ENCODE data around the gene MAGI3.
"Not testable (repeated sequence)": the region's sequence is repeated elsewhere in the genome, so short reads cannot be mapped to it uniquely, and the experiment has no call there.

Gene MAGI3

DNA sequence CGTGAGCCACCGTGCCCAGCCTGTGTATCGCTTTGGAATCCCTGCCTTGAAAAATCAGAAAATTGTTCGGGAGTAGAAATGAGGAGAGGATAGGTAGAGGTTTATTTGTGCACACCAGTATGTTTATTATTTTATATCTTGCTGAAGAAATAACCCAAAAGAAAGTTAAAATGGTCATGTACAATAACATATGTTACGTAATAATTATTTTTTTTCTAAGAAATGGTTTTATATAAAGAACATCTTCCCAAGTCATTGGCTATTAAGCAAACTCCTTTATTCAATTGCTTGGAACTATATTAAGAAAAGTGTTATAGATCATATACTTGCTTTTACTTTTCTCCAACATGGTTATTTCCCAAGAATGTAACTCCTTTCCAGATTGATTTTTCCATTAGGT lies 197.2 kb downstream of the MAGI3 start:
- no peak for DNase-seq

DNA sequence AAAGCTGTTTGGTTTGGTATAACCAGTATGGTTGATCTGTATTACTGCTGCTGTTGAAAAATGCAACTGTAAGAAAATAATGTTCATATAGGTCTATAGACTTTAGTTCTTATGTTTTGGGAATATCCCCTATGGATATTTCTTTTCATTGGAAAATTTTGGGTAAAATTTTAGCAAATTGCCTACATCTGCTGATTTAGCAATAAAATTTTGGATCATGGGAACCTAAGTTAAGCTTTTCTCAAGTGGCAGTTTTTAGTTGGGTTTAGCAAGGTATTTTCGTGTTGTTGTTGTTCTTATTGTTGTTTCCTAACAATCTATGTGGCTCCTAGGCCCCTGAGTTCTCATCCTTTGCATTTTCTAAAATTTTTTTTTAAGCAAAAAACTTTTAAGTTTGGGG lies 201.9 kb downstream of the MAGI3 start:
- DNase-seq = no peak

DNA sequence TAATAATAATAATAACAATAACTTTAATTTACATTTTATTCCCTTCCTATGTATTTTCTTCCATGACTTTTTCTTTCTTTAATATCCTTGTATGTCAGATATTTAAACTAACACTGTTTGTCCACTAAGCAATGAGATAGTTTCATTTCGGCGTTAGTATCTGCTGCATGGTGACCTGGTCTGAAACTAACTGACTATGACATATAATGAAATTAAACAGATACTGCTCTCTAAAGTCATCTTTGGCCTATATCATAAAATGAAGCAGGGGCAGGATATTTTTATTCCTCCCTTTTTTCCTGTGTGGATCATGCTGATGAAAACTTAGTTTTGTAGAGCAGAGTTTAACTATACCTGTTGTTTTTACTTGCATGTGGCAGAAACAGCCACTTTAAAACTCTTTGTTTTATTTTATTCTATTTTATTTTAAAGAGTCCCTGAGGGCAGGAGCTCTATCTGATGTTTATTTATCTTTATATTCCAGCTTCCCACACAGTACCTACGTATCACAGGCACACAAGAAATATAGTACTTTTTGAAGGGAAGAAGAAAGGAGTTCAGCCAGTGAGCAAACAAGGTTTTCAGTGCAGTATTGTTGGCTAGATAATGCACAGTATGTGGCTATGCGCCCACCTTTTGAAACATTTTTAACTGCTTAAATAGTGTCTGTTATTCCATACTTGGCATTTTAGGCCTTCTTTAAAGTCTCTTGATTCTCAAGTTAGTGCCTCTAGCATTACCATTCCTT lies 203.4 kb downstream of the MAGI3 start:
- no peak for DNase-seq

DNA sequence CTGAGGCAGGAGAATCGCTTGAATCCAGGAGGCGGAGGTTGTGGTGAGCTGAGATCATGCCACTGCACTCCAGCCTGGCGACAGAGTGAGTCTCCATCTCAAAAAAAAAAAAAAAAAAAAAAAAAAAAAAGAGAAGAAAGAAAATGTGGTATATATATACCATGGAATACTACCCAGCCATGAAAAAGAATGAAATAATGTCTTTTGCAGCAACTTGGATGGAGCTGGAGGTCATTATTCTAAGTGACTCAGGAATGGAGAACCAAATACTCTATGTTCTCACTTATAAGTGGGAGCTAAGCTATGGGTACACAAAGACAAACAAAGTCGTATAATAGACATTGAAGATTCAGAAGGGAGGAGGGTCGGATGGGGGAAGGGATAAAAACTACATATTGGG lies 214.2 kb downstream of the MAGI3 start:
- DNase-seq = not testable (repeated sequence)

DNA sequence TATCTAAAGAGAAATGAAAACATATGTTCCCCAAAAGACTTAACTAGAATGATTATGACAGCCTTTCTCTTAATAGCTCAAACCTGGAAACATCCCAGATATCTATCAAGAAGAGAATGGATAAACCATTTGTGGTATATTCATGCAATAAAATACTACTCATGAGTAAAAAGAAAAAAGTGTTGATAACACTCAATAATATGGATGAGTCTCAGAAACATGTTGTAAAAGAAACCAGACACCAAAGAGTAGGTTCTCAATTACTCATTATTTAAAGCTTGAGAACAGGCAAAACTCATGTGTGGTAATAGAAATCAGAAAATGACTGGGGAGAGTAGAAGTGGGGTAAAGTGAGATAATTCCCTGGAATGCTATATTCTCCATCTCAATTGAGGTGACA lies 214.8 kb downstream of the MAGI3 start:
- DNase-seq = no peak

DNA sequence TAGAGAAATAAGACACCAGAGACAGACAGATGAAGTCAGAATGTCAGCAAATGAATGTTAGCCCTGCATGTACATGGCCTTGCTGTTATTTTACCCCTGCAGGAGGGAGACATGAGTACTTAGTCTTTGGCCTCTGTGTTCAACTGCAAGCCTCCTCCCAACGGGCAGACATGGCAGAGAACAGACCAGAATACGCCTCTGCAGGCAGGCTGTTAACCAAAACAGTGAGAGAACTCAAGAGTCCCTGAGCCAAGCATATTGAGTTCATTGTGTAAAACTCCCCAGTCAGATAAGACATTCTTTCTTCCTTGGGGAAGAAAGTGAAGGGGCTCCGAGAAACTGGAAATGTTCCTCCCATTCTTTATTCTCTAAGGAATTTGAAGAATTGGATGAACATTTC lies 218.1 kb downstream of the MAGI3 start:
- DNase-seq = no peak

DNA sequence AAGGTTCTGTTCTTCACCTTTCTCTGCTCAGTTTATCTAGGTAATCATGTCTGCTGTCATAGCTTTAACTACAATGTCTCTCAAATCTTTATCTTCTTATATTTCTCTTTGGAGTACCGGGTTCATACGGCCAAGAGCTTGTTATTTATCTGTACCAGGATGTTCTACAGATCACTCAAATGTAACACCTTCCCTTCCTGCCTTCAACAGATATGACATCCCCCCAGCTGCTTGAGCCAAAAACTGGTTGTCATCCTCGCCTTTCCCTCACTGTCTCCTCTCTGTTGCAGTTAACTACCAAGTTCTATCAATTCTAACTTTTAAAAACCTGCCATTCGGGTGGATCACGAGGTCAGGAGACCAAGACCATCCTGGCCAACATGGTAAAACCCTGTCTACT lies 220.1 kb downstream of the MAGI3 start:
- no peak for DNase-seq

DNA sequence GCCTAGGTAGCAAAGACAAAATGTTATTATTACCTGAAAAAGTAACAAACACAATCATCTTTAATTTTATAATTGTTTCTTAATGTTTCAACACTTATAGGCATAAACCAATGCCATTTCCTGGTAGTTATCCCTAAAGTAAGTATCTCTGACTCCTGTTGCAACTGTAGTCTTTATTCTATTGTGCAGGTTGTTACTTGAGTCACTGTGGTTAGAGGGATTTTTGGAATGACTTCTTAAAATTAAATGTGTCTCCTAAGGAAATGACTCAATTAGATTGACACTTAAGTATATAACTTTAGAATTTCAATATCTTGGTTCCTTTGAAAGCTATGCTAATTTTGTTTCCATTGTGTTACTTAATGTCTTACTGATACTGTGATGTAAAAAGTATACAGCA lies 225.1 kb downstream of the MAGI3 start:
- DNase-seq = peak; percentile 42

DNA sequence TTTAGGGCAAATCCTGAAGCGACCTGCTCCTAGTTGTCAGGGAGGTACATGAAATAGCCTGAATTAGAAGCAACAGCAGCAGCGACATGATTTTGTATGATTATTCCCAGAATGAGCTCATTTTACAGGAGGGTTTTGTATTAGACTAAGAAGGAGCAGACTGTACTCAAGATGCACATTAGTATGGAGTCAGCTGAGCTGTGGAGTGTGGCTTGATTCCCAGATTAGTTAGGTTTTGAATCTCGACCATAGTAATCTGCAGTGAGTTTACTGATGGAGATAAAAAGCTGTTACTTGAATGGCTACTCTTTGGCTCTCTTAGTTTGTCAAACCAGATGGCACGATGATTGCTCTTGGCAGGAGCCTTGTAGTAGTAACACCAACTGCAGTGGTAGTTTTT lies 225.8 kb downstream of the MAGI3 start:
- DNase-seq = no peak

DNA sequence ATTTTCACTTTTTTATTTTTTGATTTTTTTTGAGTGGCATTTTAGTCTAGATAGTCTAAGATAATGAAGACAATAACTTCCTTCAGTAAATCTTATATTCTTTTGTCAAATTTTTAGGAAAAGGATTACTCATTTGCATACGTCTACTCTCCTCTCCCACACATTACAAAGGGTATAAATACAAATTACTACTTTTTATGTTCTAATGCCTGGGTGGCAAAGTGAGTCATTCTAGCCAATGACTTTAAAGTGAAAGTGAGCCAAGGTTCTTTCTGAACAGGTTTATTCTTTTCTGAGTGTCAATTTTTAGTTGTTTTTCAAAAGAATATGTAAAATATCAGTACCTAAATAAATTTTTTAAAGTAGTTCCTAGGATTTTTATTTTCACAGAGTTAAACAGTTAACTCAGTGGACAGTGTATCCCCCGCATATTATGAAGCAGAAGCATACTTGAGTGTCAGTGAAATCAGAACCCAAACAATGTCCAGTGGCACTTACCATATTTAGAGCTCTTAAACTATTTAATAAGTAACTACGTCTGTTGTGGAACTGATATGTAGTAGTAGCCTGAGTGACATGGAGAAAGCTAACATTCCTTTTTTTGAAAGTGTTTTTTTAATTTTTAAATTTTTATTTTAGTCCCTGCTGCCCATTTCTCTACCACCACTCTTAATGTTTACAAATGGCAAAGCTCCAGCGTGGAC lies 227.3 kb downstream of the MAGI3 start:
- peak; percentile 36 for DNase-seq

DNA sequence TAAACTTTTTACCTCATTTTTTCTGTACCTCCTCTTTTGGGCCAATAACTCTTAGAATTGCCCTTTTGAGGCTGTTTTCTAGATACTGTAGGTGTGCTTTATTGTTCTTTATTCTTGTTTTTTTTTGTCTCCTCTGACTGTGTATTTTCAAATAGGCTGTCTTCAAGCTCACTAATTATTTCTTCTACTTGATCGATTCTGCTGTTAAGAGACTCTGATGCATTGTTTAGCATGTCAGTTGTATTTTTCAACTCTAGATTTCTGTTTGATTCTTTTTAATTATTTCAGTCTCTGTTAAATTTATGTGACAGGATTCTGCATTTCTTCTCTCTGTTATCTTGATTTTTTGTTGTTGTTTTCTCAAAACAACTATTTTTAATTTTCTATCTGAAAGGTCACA lies 238.7 kb downstream of the MAGI3 start:
- DNase-seq = no peak

DNA sequence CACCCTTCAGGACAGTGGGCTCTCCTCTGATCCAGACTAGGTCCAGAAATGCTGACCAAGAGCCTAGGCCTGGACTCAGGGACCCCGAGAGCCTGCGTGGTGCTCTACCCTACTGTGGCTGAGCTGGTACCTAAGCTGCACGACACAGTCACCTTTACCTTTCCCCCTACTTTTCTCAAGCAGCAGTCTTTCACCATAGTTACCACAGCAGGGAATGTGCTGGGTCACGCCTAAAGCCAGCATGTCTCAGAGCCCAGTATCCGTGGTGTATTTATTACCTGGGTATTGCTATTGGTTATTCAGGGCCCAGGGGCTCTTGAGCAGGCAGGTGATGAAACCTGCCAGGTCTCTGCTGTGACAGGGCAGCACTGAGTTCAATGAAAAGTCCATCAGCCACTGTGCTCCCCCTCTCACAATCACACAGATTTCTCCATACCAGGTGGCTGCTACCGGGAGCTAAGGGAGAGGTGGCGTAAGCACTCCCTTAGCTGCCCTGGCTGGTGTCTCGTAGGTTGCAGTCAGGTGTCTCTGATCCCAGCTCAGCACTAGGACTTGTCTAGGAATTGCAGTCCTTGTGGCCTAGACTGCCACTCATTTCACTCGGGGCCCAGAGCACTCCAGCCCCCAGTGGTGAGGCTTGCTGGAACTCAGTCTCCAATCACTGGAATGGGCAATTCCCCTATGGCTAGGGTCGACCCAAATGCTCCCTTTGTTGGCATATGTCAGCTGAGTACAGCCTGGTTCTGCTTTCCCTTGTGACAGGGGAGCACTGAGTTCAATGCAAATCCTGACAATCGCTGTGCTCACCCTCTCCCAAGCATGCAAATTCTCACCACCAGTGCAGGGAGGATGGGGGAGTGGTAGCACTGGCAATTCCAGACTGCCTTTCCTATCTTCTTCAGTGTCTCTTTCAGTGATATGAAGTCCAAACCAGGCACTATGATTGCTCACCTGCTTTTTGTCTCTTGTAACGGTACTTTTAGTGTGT lies 240.3 kb downstream of the MAGI3 start:
- DNase-seq = no peak

DNA sequence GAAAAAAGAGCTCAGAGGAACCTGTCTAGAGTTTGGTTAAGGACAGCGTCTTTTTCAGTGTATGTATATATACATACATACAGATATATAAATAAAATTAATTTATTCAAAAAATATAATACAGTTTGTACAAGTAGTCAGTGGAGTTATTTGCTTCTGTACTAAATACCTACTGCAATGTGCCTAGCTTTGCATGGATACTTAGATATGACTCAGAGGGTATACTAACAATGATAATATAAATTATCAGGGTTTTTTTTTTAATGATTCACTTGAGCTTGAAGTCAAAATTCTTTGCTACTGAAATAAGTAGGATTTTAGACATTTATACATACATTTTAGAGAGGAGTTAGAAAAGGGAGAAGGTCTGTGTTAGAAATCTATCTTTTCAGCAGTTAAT lies 251.1 kb downstream of the MAGI3 start:
- no peak for DNase-seq

DNA sequence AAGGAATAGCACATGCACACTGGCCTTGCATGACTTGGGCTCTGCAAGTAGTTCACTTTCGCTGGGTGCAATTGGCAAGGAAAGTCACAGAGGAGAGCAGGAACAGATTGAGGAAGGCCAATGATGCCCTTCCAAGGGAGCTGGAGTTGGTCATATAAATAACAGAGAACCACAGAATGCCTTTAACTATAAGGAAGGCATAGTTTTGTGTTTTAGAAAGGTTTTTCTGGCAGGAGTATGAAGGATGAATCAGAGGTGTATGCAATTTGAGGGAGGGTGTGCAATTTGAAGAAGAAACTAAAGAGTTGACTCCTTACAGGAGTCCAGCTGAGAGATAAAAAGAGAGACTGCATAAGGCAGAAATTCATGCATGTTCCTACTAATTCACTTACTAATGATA lies 256.8 kb downstream of the MAGI3 start:
- DNase-seq = peak; percentile 61

DNA sequence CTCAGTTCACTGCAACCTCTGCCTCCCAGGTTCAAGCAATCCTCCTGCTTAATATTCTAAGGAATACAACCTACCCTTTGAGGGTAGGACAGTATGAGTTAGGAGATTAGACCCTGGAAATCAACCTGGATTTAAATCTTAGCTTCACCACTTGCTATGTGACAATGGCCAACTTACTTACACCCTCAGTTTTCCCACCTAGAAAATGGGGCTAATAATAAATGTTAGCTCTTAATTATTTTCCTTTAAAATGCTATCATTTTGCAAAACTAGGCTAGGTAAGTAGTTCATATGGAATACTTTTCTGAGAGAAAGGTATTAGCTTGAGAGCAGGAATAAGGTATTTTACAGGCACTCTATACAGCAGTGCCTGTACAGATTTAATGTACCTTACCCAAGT lies 258.2 kb downstream of the MAGI3 start:
- DNase-seq = no peak

DNA sequence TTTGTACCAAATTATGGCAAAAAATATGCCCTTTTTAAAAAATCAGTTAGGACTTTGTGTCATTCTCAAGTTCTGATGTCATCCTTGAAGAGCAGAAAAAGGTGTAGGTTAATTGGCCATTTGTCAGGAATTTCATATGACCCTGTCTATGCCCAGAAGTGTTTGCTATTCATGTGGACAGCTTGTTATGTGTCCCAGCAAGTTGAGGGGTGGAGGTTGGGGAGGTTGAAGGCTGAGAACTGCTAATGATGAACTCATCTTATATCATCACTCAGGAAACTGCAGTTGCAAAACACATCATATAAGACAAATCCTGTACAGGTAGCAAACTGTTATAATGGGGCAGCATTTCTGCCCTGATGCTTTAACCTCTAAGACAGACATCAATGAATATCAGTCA lies 262.5 kb downstream of the MAGI3 start:
- DNase-seq = peak; percentile 50

DNA sequence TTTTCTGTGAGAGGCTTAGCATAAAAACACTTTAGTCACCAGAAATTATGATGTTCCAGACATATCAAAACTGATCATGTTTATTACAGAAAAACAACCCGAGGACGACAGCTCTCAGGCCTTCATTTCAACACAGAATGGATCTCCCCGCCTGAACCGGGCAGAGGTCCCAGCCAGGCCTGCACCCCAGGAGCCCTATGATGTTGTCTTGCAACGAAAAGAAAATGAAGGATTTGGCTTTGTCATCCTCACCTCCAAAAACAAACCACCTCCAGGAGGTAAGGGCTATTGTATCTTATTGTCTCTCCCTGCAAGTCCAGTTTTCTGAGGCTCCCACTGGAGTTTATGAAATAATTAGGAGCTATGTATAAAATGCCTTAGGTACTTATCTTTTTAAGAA lies 263.4 kb downstream of the MAGI3 start:
- DNase-seq = no peak

DNA sequence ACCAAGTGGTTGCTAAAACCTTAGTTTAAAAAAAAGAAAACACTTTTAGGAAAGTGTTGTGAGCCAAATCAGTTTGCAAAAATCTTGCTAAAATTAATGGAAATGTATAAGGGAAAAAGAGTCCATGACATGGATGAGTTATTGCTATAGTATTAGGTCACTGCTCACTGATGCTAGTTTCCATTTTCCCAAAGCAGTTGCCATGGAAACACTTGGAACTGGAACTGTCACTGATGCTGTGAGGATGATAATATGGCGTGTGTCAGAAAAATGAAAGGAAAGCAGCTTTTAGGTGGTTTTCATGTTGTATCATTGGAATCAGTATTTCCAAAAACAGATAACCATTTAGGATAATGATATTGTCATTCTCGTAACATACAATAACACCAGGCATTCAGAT lies 264.6 kb downstream of the MAGI3 start:
- DNase-seq = no peak

DNA sequence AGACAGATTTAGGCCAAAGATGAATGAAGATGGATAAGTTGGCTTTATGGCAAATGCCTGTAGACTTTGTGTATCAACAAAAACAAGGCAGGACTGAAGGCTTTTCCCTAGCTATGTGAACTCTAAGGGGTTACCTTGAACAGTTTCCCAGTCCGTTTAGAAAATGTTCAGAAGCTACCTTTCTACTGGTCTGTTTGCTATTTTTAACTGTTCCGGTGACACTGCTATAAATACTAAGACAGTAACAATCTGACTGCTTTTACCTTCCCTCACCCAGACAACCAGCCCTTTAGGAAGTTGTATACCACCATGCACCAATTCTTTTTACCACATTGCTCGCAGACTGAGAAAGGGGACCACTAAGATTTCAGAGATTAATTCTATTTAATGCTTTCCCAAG lies 266.8 kb downstream of the MAGI3 start:
- no peak for DNase-seq

DNA sequence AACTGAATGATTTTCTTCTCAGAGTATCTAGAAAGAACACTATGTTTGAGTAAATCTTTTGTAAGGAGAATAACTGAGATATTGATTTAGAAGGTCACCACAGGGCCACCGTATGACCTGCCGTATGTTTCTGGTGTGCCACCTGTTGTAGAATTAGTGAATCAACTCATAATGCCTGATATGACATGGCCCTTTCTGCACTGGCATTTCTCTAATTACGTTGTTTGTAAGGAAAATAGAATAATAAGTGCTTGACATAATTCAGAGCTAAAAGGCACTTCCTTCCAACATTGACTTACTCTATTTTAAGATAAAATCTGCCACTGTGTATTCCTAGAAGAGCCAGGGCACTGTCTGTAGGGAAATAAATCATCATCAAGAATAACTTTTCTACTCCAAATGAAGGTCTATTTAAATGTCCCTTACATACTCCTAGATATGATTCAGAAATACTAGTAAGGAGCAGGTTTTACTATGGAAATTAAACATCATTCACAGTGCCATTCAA lies 267.3 kb downstream of the MAGI3 start:
- DNase-seq = no peak

DNA sequence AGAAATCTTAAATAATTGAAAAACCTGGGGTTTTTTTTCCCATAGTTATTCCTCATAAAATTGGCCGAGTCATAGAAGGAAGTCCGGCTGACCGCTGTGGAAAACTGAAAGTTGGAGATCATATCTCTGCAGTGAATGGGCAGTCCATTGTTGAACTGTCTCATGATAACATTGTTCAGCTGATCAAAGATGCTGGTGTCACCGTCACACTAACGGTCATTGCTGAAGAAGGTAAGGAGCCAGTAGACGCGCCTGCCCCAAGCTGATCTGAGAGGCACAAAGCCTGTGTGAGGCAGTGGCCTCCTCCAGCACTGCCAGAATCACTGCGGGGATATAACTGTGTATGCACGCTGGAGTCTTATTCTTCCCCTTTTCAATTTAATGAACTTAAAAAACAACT lies 268.7 kb downstream of the MAGI3 start:
- DNase-seq = no peak

DNA sequence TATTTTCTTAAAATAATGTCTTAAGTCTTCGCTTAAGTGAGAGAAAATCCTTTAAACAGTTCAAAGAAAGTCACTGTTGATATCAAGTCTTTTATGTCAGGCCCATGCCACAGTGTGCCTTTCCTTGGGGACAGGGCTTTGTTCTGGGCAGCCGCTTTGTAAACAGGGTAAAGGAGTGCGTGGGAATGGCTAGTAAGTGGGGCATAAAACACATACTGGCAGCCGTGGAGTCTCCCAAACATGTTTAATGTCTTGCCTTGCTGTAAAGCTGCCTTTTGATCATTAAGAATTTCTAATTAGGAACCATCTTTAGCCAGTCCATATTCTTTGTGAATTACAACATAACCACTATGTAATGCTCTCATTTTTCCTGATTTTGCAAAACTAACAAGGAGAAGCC lies 269.2 kb downstream of the MAGI3 start:
- no peak for DNase-seq

DNA sequence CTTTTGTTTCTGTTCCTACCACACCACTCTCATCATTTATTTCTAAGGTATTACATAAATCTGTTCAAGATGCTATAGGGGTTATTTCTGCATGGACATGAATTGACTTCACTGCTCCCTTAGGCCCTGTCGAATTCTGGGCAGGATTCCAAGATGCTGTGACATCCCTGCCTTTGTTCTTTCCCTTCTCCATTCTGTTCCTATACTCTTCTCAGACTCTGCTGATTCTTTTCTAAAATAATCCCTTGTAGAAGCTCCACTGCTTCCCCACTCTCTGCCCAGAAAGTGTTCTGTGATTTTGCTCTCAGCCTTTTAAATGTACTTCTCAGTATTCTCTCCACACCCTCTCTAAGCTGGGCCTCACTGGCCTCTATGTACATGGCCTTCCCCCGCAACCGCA lies 269.8 kb downstream of the MAGI3 start:
- DNase-seq = no peak
